Thyroid gland (tissue), 4 donors: ENCODE data around the gene EYS. TPM values are rescaled to one million over a fixed set of nuclear protein-coding genes. Genes with fewer than 3 reads are reported as not detected.
"Not testable (repeated sequence)": the region's sequence is repeated elsewhere in the genome, so short reads cannot be mapped to it uniquely, and the experiment has no call there.

ENCODE experiments used
- DNase-seq, 2 donors: peaks; one replicate each; pipeline ENCODE4 v3.0.0-alpha.2; 2019
- H3K27ac ChIP-seq, 3 donors: fragments of 200-600 bp; sonication (generic); 1 replicate in 2 of 3; 2 replicates in 1 of 3; pipeline ENCODE4 v1.5.1; 2016 to 2019; ENCODE audit warnings: mild to moderate bottlenecking in 1 of 3, moderate library complexity in 1 of 3
- H3K27me3 ChIP-seq: fragments of 200-600 bp; sonication (generic); one replicate; pipeline ENCODE4 v1.5.1; 2019
- H3K36me3 ChIP-seq, 2 donors: fragments of 200-600 bp; sonication (generic); one replicate each; pipeline ENCODE4 v1.5.1; 2016 to 2019
- H3K4me1 ChIP-seq, 2 donors: fragments of 200-600 bp; sonication (generic); one replicate each; pipeline ENCODE4 v1.5.1; 2017 to 2019
- H3K4me3 ChIP-seq, 3 donors: fragments of 200-600 bp; sonication (generic); replicated peaks in 1 of 3; 1 replicate in 2 of 3; 2 replicates in 1 of 3; pipeline ENCODE4 v1.5.1; 2016; ENCODE audit warnings: mild to moderate bottlenecking in 1 of 3
- H3K9me3 ChIP-seq: fragments of 200-600 bp; sonication (generic); one replicate; pipeline ENCODE4 v1.5.1; 2017
- POLR2A ChIP-seq, 2 donors: fragments of 450-650 bp; IDR thresholded peaks; one replicate each; pipeline ENCODE4 v1.6.1; 2017; ENCODE audit warnings: antibody characterized with exemption in 2 of 2, mild to moderate bottlenecking in 2 of 2, moderate library complexity in 1 of 2
- WGBS, 2 donors: methylation state at CpG; one replicate each; pipeline ENCODE4 v1.1.5; 2017; 5-methylcytosine and 5-hydroxymethylcytosine counted together
- intact Hi-C: fragments of 100-400 bp; cut with DNase I; formaldehyde crosslinking; loops from one replicate; pipeline ENCODE4 v1.15.1; 2023
- total RNA-seq, 4 donors: library from RNA; depleted of rRNA; stranded (reverse); fragments of >200 nt; gene quantifications; one replicate each; pipeline ENCODE4 v1.2.3, GENCODE V29; 2016
- TF ChIP-seq, protein P1 (sequence below), 6 experiments: fragments of 200-600 bp in 3 of 6; fragments of 450-650 bp in 3 of 6; sonication (generic) in 3 of 6; IDR thresholded peaks; one replicate each; pipeline ENCODE4 v1.5.1; 2016 to 2019; ENCODE audit warnings: antibody characterized with exemption in 6 of 6, mild to moderate bottlenecking in 2 of 6, inconsistent platforms in 1 of 6, moderate library complexity in 1 of 6

Gene EYS
- total RNA-seq, 4 donors from 2014 or later: not detected

DNA sequence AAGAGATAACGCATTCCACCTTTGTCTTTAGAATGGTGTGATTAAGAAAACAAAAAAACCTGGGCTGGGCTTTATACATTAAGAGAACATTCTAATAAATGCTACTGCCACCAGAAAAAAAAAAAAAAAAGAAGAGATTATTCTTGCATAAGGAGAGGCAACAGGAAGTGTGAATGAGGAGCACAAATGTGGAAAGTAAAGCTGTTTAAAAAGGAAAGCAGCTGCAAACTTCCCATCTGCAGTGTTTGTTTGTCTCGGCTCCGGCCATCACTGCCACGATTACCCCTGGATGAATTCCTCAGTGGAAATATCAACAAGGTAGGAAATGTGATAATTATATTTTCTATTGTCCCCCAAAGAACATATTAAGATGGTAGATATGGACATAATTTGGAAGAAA, 1847.5 kb downstream of the EYS start:
- Histone ChIP-seq H3K27ac (no peak overlapping the region), H3K4me3 (no peak overlapping the region), H3K9me3 (no peaks in the 10 kb centered on the region), H3K36me3 (no peaks in the 10 kb centered on the region), H3K27me3 (no peaks in the 10 kb centered on the region), H3K4me1 (peaks cover 0 to 3% of the 10 kb centered on the region in 2 donors)
- DNase-seq: no peak
- TF ChIP-seq POLR2A (IDR thresholded peaks at IDR 0.05): no peak
- intact Hi-C loops: no loop called here
- 74 to 82% methylated on average over 4 of the region's 4 CpGs for WGBS, 2 donors

DNA sequence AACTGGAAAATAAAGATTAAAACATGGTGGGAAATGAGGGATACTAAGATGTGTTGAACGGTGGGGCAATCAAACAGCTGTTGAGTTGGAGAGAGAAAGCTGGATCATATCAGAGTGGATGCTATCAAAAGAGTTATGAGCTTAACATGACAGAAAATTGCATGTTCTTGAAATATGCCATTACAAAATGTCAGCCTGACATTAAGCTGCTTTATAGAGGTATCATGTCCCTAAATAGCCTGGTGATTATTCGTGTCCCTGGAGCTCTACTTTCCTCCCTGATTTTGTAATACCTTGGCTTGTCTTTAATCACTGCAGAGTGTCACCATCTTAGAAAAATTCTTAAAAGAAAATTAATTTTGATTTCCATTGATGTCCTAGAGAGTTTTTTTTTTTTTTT, 1848.3 kb downstream of the EYS start:
- intact Hi-C loops: no loop called here
- Histone ChIP-seq H3K4me1 (no peaks in the 10 kb centered on the region), H3K4me3 (no peak overlapping the region), H3K9me3 (no peaks in the 10 kb centered on the region), H3K27me3 (no peaks in the 10 kb centered on the region), H3K36me3 (no peaks in the 10 kb centered on the region), H3K27ac (no peak overlapping the region)
- WGBS, 2 donors: 85 to 94% methylated on average over 2 of the region's 2 CpGs
- DNase-seq: no peak
- TF ChIP-seq, protein P1, sequence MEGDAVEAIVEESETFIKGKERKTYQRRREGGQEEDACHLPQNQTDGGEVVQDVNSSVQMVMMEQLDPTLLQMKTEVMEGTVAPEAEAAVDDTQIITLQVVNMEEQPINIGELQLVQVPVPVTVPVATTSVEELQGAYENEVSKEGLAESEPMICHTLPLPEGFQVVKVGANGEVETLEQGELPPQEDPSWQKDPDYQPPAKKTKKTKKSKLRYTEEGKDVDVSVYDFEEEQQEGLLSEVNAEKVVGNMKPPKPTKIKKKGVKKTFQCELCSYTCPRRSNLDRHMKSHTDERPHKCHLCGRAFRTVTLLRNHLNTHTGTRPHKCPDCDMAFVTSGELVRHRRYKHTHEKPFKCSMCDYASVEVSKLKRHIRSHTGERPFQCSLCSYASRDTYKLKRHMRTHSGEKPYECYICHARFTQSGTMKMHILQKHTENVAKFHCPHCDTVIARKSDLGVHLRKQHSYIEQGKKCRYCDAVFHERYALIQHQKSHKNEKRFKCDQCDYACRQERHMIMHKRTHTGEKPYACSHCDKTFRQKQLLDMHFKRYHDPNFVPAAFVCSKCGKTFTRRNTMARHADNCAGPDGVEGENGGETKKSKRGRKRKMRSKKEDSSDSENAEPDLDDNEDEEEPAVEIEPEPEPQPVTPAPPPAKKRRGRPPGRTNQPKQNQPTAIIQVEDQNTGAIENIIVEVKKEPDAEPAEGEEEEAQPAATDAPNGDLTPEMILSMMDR (IDR thresholded peaks at IDR 0.05): no peak
- TF ChIP-seq POLR2A (IDR thresholded peaks at IDR 0.05): no peak

DNA sequence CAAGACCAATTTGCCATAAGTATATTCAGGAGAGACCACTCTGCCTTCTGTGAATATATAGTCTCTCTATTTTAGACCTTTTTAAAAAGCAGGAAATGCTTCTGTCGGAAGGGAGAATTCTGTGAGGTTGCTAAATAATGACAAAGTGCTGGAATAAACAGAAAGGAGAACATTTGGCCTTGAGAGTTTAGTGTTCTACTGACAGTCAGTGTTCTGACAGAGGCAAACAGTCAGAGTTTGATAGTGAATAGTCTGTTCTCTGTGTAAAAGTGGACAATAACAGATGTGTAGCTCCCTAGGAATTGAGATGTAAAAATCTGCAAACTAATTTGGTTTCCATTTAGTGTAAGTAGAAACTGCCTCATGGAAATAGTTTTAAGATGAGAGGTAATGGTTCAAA, 1850.8 kb downstream of the EYS start:
- WGBS, 2 donors: 68 to 72% methylated on average over 1 of the region's 1 CpG
- H3K9me3 ChIP-seq: no peaks in the 10 kb centered on the region
- no peaks in the 10 kb centered on the region for H3K27me3 ChIP-seq
- no peak overlapping the region for H3K4me3 ChIP-seq
- TF ChIP-seq, protein P1 (IDR thresholded peaks at IDR 0.05): no peak
- TF ChIP-seq POLR2A (IDR thresholded peaks at IDR 0.05): no peak
- no peaks in the 10 kb centered on the region for H3K36me3 ChIP-seq
- H3K4me1 ChIP-seq: no peaks in the 10 kb centered on the region
- H3K27ac ChIP-seq: no peak overlapping the region
- DNase-seq: no peak
- intact Hi-C loops: no loop called here

DNA sequence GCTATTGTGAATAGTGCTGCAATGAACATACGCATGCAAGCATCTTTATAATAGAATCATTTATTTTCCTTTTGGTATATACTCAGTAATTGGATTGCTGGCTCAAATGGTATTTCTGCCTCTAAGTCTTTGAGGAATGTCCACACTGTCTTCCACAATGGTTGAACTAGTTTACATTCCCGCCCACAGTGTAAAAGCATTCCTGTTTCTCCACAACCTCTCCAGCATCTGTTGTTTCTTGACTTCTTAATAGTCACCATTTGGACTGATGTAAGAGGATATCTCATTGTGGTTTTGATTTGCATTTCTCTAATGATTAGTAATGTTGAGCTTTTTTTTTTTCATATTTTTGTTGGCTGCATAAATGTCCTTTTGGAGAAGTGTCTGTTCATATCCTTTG, 1862.7 kb downstream of the EYS start:
- Histone ChIP-seq H3K27ac (no peak overlapping the region), H3K27me3 (no peaks in the 10 kb centered on the region), H3K4me3 (no peak overlapping the region), H3K9me3 (no peaks in the 10 kb centered on the region), H3K4me1 (no peaks in the 10 kb centered on the region), H3K36me3 (no peaks in the 10 kb centered on the region)
- no peak for DNase-seq
- TF ChIP-seq, protein P1 (IDR thresholded peaks at IDR 0.05): no peak
- TF ChIP-seq POLR2A (IDR thresholded peaks at IDR 0.05): no peak
- intact Hi-C loops: no loop called here
- 92 to 95% methylated on average over 2 of the region's 2 CpGs for WGBS, 2 donors

DNA sequence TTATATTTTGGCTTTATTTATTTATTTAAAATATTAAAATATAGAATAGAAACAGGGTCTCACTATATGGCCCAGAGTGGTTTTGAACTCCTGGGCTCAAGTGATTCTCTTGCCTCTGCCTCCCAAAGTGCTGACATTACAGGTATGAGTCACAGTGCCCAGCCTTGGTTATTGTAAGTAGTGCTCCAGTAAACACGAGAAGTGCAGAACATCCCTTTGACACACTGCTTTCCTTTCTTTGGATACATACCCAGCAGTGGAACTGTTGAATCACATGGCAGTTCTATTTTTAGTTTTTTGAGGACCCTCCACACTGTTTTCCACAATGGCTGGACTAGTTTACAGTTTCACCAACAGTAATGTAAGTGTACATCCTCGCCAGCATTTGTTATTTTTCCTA, 1867.5 kb downstream of the EYS start:
- H3K36me3 ChIP-seq: no peaks in the 10 kb centered on the region
- H3K27ac ChIP-seq: no peak overlapping the region
- TF ChIP-seq POLR2A (IDR thresholded peaks at IDR 0.05): no peak
- TF ChIP-seq, protein P1 (IDR thresholded peaks at IDR 0.05): no peak
- no peak overlapping the region for H3K4me3 ChIP-seq
- no peaks in the 10 kb centered on the region for H3K9me3 ChIP-seq
- intact Hi-C loops: no loop called here
- H3K27me3 ChIP-seq: no peaks in the 10 kb centered on the region
- no peaks in the 10 kb centered on the region for H3K4me1 ChIP-seq
- no peak for DNase-seq
- 63 to 79% methylated on average over 2 of the region's 2 CpGs for WGBS, 2 donors

DNA sequence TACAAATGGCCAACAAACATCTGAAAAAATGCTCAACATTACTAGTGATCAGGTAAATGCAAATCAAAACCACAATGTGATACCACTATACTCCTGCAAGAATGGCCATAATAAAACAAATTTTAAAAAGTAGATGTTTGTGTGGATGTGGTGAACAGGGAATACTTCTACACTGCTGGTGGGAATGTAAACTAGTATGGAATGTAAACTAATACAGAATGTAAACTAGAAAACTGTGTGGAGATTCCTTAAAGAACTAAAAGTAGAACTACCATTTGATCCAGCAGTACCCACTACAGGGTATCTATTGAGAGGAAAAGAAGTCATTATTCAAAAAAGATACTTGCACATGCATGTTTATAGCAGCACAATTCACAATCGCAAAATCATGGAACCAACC, 1878.3 kb downstream of the EYS start:
- H3K4me1 ChIP-seq, H3K27me3 ChIP-seq, H3K9me3 ChIP-seq, H3K27ac ChIP-seq, H3K36me3 ChIP-seq, DNase-seq, H3K4me3 ChIP-seq, intact Hi-C loops: not testable (repeated sequence)
- 93 to 94% methylated on average over 1 of the region's 1 CpG for WGBS, 2 donors
